ENCODE results near the gene PRKCQ. TPM values are rescaled to one million over a fixed set of nuclear protein-coding genes. Genes with fewer than 3 reads are reported as not detected.

The PRKCQ gene
- total and polyA plus RNA-seq, 4 donors, result 0.13 to 3.3 (median 0.45) TPM

- no peak for DNase-seq (ENCODE audit: low spot score)
- peaks cover 0 to 5% (median 1%) of the 10 kb centered on the region in 4 donors for H3K27me3 ChIP-seq (ENCODE audit: control insufficient read depth in 4 of 4, insufficient read depth in 4 of 4, low read length in 3 of 4)
These were observed 5.4 kb downstream of the PRKCQ start for GRCh38 chr10:6574664-6575176.

More at GRCh38 chr10:6574664-6575176, 5.4 kb downstream of the PRKCQ start:
- TF ChIP-seq HNF4G (IDR thresholded peaks at IDR 0.05) (no peak), SP1 (IDR thresholded peaks at IDR 0.05) (no peak), FOXA1 (IDR thresholded peaks at IDR 0.05) (no peak), GABPA (IDR thresholded peaks at IDR 0.05 in 1 of 2, conservative IDR thresholded peaks at IDR 0.05 in 1 of 2) (no peak), ATF3 (IDR thresholded peaks at IDR 0.05) (no peak), YY1 (IDR thresholded peaks at IDR 0.05) (no peak), RAD21 (IDR thresholded peaks at IDR 0.05) (no peak), TAF1 (conservative IDR thresholded peaks at IDR 0.05) (no peak), REST (IDR thresholded peaks at IDR 0.05) (no peak), ZBTB33 (IDR thresholded peaks at IDR 0.05) (no peak), RXRA (IDR thresholded peaks at IDR 0.05) (no peak), EGR1 (IDR thresholded peaks at IDR 0.05; ENCODE audit: low read depth in 2 of 2) (no peak), MAX (IDR thresholded peaks at IDR 0.05) (no peak), CTCF (IDR thresholded peaks at IDR 0.05; ENCODE audit: low read depth, low read length, missing input control) (no peak)
- Histone ChIP-seq H3K4me1 (ENCODE audit: control insufficient read depth in 4 of 4, insufficient read depth in 4 of 4, low read length in 3 of 4) (peaks cover 0 to 4% (median 2%) of the 10 kb centered on the region in 4 donors), H3K9ac (ENCODE audit: low read depth in 1 of 2, low read length in 2 of 2) (no peak overlapping the region), H3K27ac (ENCODE audit: low read depth in 1 of 2, low read length in 2 of 2) (no peak overlapping the region), H3K9me3 (ENCODE audit: control insufficient read depth in 4 of 4, low read length in 3 of 4) (no peaks in the 10 kb centered on the region), H3K4me3 (ENCODE audit: low read depth in 1 of 3, low read length in 3 of 3) (no peak overlapping the region), H3K36me3 (ENCODE audit: control insufficient read depth in 4 of 4, insufficient read depth in 3 of 4, low read depth in 1 of 4, low read length in 3 of 4) (no peaks in the 10 kb centered on the region)
- 89% methylated on average over 2 of the region's 2 CpGs for WGBS

Data from liver (tissue), 9 donors.